HEK293T (cell line): ENCODE results near the gene CLASP1.
"Not testable (repeated sequence)": the region's sequence is repeated elsewhere in the genome, so short reads cannot be mapped to it uniquely, and the experiment has no call there.

Experiments
- CTCF ChIA-PET: fragments of 350-600 bp; formaldehyde crosslinking; extraction: SDS; loops from one replicate; lab custom pipeline; 2021; ENCODE audit warnings: antibody characterized with exemption, inconsistent platforms; lab: Yijun Ruan, JAX
- POLR2A ChIA-PET: fragments of 350-600 bp; formaldehyde crosslinking; extraction: SDS; loops from one replicate; lab custom pipeline; 2020; ENCODE audit warnings: antibody characterized with exemption, inconsistent platforms; lab: Yijun Ruan, JAX
- DNase-seq: peaks from one replicate; pipeline ENCODE4 v3.0.0; 2012; ENCODE audit warnings: mixed read lengths; ENCODE audit errors: extremely low spot score
- ARNT ChIP-seq: fragments of 450-650 bp; IDR thresholded peaks from 2 replicates; pipeline ENCODE4 v1.6.1; 2017; ENCODE audit warnings: mild to moderate bottlenecking
- BHLHE40 ChIP-seq: fragments of 450-650 bp; IDR thresholded peaks from 2 replicates; pipeline ENCODE4 v1.6.1; 2016; ENCODE audit warnings: mild to moderate bottlenecking, moderate library complexity, borderline replicate concordance
- CTBP1 ChIP-seq: fragments of 450-650 bp; IDR thresholded peaks from 2 replicates; pipeline ENCODE4 v1.6.1; 2016; ENCODE audit warnings: borderline replicate concordance
- ELF4 ChIP-seq: fragments of 450-650 bp; IDR thresholded peaks from 2 replicates; pipeline ENCODE4 v1.6.1; 2017; ENCODE audit warnings: antibody characterized with exemption
- FOXA1 ChIP-seq: fragments of 450-650 bp; IDR thresholded peaks from 2 replicates; pipeline ENCODE4 v1.6.1; 2016; ENCODE audit warnings: mild to moderate bottlenecking
- FOXK2 ChIP-seq: fragments of 450-650 bp; IDR thresholded peaks from 2 replicates; pipeline ENCODE4 v1.6.1; 2016; ENCODE audit warnings: mild to moderate bottlenecking
- FOXM1 ChIP-seq: fragments of 450-650 bp; IDR thresholded peaks from 2 replicates; pipeline ENCODE4 v1.6.1; 2017; ENCODE audit warnings: mild to moderate bottlenecking, borderline replicate concordance
- HDGF ChIP-seq: fragments of 450-650 bp; IDR thresholded peaks from 2 replicates; pipeline ENCODE4 v1.6.1; 2017; ENCODE audit warnings: antibody characterized with exemption, borderline replicate concordance
- L3MBTL2 ChIP-seq: fragments of 450-650 bp; conservative IDR thresholded peaks from 2 replicates; pipeline ENCODE4 v1.6.1; 2016; ENCODE audit warnings: mild to moderate bottlenecking
- LEF1 ChIP-seq: fragments of 450-650 bp; IDR thresholded peaks from 2 replicates; pipeline ENCODE4 v1.6.1; 2017; ENCODE audit warnings: mild to moderate bottlenecking, borderline replicate concordance
- NFRKB ChIP-seq: fragments of 450-650 bp; IDR thresholded peaks from 2 replicates; pipeline ENCODE4 v1.6.1; 2016; ENCODE audit warnings: mild to moderate bottlenecking, moderate library complexity
- SP1 ChIP-seq: fragments of 450-650 bp; IDR thresholded peaks from 2 replicates; pipeline ENCODE4 v1.6.1; 2017
- SUZ12 ChIP-seq: fragments of 450-650 bp; IDR thresholded peaks from 2 replicates; pipeline ENCODE4 v1.6.1; 2016; ENCODE audit warnings: mild to moderate bottlenecking
- TARDBP ChIP-seq: fragments of 450-650 bp; IDR thresholded peaks from 2 replicates; pipeline ENCODE4 v1.6.1; 2016
- ZNF384 ChIP-seq: fragments of 450-650 bp; IDR thresholded peaks from 2 replicates; pipeline ENCODE4 v1.6.1; 2016
- TF ChIP-seq, protein P1 (sequence below): fragments of 450-650 bp; IDR thresholded peaks from 2 replicates; pipeline ENCODE4 v1.6.1; 2016

Gene CLASP1

DNA sequence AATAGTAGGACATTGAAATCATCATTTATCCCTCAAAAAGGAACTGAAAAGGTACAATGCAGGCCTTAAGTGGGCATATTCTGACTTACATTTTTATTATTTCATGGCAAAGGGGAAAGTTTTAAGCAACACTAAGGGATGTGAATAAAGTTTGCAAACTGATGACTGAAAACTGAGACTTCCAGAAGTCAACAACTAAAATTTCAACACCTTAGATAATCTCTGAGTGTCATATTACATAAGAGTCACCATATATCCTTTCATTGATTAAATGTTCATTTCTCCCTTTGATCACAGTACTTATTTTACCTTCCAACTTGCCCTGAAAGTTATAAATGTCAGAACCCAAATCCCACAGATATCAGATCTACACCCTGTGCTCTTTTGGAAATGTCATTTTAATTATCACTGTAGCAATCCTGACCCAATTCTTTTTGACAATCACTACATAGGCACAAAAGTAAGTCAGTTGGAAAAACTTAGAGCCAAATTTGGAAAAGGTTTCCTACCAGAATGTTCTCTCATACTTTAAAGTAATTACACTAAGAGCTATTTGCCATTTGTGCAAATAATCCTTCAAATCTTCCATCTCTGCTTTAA lies 163.0 kb downstream of the CLASP1 start:
- no peak for DNase-seq
- TF ChIP-seq FOXM1 (no peak), ARNT (no peak), ZNF384 (no peak)
- TF ChIP-seq, protein P1, sequence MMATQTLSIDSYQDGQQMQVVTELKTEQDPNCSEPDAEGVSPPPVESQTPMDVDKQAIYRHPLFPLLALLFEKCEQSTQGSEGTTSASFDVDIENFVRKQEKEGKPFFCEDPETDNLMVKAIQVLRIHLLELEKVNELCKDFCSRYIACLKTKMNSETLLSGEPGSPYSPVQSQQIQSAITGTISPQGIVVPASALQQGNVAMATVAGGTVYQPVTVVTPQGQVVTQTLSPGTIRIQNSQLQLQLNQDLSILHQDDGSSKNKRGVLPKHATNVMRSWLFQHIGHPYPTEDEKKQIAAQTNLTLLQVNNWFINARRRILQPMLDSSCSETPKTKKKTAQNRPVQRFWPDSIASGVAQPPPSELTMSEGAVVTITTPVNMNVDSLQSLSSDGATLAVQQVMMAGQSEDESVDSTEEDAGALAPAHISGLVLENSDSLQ, result no peak
- POLR2A ChIA-PET, result no interaction called here
- CTCF ChIA-PET, result no interaction called here

DNA sequence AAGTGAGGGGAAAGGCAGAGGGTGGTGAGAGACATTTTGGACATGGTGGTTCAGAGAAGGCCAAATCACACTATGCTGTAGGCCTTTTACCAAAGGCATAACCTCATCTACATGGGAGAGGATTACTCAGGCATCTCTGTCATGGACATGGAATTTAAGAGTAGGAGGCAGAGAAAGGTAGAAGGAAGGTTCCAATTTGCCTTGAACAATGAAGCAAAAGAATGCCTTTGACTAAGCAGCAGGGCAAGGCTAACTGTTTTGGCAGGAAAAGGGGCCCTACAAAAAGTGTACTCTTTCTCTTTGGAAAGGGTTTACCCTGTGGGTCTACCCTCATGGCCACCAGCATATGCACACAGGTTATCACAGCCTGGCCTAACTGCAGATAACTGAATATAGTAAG lies 164.2 kb downstream of the CLASP1 start:
- TF ChIP-seq, protein P1, result no peak
- TF ChIP-seq CTBP1, result no peak
- TF ChIP-seq TARDBP, result no peak
- TF ChIP-seq HDGF, result no peak
- no peak for TF ChIP-seq LEF1
- TF ChIP-seq FOXK2, result no peak
- TF ChIP-seq BHLHE40, result no peak
- TF ChIP-seq NFRKB, result no peak
- ChIA-PET POLR2A (no interaction called here), CTCF (no interaction called here)
- DNase-seq, result no peak

DNA sequence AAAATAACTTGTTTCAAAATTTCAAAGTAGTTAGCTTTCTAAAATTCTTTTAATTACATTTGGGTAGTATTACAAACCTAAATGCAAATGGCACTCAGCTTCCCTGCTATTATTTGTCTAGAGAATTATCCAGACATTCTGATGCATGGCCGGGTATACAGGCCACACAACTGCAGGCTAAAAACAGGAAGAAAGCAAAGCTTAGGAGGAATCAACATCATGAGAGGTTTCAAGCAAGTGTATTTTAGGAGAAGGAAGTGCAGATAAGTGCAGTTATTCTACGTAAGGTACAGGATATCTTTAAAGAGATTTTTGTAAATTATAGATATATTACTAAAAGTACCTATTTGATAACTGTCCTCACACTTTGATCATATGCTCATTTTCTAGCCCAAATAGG lies 165.4 kb downstream of the CLASP1 start:
- POLR2A ChIA-PET, result no interaction called here
- CTCF ChIA-PET, result no interaction called here
- TF ChIP-seq FOXK2 (no peak), TARDBP (no peak), ELF4 (no peak), BHLHE40 (no peak), ZNF384 (no peak), CTBP1 (no peak), ARNT (no peak)
- TF ChIP-seq, protein P1, result no peak
- DNase-seq, result no peak

DNA sequence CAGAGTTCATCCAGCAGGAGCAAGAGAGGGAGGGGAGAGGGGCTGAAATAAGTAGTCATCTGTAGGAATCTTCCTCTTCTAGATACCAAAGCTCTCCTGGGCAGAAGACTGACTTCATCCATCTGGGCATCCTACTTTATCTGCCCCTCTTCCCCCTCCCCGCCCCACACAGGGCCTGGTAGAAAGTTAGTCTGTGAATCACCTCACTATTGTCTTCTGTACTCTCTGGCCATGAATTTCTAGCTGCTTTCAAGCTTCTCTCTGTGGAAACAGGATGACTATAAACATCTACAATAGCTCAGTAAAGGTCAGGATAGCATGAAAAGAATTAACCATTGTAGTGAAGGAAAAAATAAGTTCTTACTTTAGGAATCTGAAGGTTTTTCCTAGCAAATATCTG lies 166.2 kb downstream of the CLASP1 start:
- ChIA-PET CTCF (no interaction called here), POLR2A (no interaction called here)
- no peak for DNase-seq
- TF ChIP-seq ELF4 (no peak), ARNT (no peak), ZNF384 (no peak), BHLHE40 (no peak), CTBP1 (no peak), TARDBP (no peak), L3MBTL2 (no peak)

DNA sequence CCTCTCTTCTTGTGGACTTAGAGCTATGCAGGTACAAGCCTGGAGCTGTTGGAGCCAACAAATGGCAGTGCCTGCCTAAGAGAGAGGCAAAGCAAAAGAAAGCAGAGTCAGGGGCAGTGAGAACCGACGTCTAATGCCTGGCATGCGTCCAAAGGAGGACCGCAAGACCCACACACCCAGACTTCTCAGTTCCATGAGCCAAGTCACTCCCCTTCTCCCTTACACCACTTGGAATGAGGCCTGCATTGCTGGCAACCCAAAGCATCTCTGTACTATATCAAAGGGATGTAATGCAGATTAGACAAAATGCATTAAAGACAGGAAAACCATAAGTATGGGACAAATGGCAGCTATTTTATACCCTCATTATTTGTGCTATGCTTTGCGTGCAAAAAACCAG lies 168.4 kb downstream of the CLASP1 start:
- ChIA-PET CTCF (no interaction called here), POLR2A (no interaction called here)
- TF ChIP-seq LEF1, result no peak
- no peak for TF ChIP-seq BHLHE40
- TF ChIP-seq FOXK2, result no peak
- no peak for DNase-seq

DNA sequence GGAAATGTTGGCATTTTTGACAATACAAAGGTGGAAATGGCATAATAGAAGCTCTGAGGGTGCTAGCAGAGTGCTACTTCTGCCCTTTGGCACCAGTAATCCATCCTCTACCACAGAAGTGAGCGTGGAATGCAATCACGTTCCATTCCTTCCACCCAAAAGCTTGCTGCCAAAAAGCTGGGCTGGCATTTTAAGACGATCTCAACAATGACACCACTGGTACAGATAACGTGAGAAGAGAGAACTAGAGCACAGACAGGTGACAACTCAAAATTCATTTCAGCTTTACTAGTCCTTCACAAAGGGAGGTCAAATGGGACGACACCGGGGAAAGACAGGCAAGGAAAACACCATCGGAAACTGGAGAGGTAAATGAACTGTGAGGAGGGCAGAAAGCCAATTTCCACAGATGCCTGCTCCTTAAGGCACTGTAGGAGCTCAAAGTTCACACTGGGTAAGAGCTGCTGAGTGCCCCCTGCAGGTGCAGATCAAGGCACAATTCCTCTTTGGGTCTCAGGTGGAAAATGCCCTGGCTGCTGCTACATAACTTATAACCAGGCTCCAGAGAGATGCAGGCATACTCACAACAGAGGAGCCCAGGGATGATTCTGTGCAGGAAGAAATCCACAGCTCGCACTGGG lies 169.3 kb downstream of the CLASP1 start:
- DNase-seq, result peak; percentile 37
- no peak for TF ChIP-seq ELF4
- no peak for TF ChIP-seq CTBP1
- no peak for TF ChIP-seq FOXM1
- TF ChIP-seq SP1, result no peak
- TF ChIP-seq SUZ12, result no peak
- TF ChIP-seq ARNT, result no peak
- TF ChIP-seq FOXK2, result no peak
- no peak for TF ChIP-seq LEF1
- no peak for TF ChIP-seq HDGF
- no peak for TF ChIP-seq TARDBP
- TF ChIP-seq L3MBTL2, result no peak
- TF ChIP-seq ZNF384, result no peak
- CTCF ChIA-PET, result no interaction called here
- POLR2A ChIA-PET, result interaction anchor here (0.6 kb wide), 1 partner anchor 50 kb away, joined by 3 read pairs; the partner anchor contains the start of gene RNU4ATAC

DNA sequence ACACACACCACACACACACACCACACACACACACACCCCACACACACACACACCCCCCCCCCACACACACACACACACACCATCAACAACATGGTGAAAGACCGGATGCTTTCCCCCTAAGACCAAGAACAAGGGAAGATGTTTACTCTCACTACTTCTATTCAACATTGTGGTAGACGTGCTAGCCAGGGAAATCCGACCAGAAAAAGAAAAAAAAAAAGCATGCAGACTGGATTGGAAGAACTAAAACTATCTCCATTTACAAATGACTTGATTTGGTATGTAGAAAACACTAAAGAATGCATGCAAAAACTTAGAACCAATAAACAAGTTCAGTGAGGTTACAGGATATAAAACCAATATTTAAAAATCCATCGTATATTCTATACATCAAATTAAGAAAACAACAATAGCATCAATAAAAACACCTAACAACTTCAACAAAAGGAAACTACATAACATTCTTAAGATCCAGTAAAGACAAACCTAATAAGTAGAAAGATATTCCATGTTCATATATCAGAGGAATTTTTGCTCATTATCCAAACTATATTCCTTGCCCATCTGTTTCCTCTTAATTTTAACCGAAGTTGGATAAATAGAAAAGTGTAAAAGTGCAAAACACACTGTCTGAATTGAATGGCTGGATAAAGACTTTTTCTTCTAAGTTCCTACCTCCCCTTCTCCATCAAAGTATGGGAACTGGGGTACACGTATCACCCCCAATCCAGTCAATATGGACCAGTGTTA lies 170.1 kb downstream of the CLASP1 start:
- POLR2A ChIA-PET, result no interaction called here

DNA sequence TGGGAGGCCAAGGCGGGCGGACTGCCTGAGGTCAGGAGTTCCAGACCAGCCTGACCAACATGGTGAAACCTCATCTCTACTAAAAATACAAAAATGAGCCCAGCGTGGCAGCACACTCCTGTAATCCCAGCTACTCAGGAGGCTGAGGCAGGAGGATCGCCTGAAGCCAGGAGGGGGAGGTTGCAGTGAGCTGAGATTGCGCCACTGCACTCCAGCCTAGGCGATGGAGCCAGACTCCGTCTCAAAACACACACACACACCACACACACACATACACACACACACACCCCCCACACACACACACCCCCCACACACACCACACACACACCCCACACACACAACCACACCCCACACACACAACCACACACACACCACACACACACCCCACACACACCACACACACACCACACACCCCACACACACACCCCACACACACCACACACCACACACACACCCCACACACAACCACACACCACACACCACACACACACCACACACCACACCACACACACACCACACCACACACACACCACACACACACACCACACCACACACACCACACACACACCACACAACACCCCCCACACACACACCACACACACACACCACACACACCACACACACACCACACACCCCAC lies 170.8 kb downstream of the CLASP1 start:
- DNase-seq, POLR2A ChIA-PET, CTCF ChIA-PET: not testable (repeated sequence)

More for the DNA sequence above, 170.1 kb downstream of the CLASP1 start:
- CTCF ChIA-PET, result no interaction called here
- no peak for DNase-seq
- TF ChIP-seq NFRKB, result no peak
- no peak for TF ChIP-seq TARDBP
- TF ChIP-seq FOXA1, result no peak
- no peak for TF ChIP-seq FOXK2
- no peak for TF ChIP-seq FOXM1
- TF ChIP-seq HDGF, result no peak
- TF ChIP-seq, protein P1, result no peak
- TF ChIP-seq SP1, result no peak
- TF ChIP-seq BHLHE40, result no peak
- no peak for TF ChIP-seq ARNT
- no peak for TF ChIP-seq CTBP1
- no peak for TF ChIP-seq LEF1
- TF ChIP-seq L3MBTL2, result no peak
- no peak for TF ChIP-seq ELF4
- TF ChIP-seq SUZ12, result no peak
